Kidney (tissue), 14 donors: Measurements from ENCODE around the gene RGS14. TPM values are rescaled to one million over a fixed set of nuclear protein-coding genes. Genes with fewer than 3 reads are reported as not detected.

Source experiments
- DNase-seq, 5 donors: peaks; one replicate each; pipeline ENCODE4 v3.0.0-alpha.2; 2013 to 2020
- FAIRE-seq: peaks from 2 replicates; lab custom pipeline; 2012; peaks lifted over from hg19 to GRCh38; lab: Jason Lieb, UNC
- H3K27ac ChIP-seq, 2 donors: one replicate each; pipeline ENCODE4 v1.7.0; 2013; ENCODE audit warnings: low read depth in 2 of 2, low read length in 2 of 2, inconsistent platforms in 1 of 2
- H3K27me3 ChIP-seq: one replicate; pipeline ENCODE4 v1.7.1; 2013; ENCODE audit warnings: low read length, inconsistent platforms; ENCODE audit not compliant: control insufficient read depth, insufficient read depth
- H3K36me3 ChIP-seq, 3 donors: one replicate each; pipeline versions ENCODE4 v1.7.0 to v1.7.1; 2013; ENCODE audit warnings: low read length in 3 of 3, control low read depth in 1 of 3, inconsistent platforms in 1 of 3; ENCODE audit not compliant: insufficient read depth in 3 of 3, control insufficient read depth in 2 of 3
- H3K4me1 ChIP-seq, 3 donors: one replicate each; pipeline versions ENCODE4 v1.7.0 to v1.7.1; 2013; ENCODE audit warnings: low read length in 3 of 3, inconsistent platforms in 1 of 3, low read depth in 1 of 3; ENCODE audit not compliant: control insufficient read depth in 2 of 3, insufficient read depth in 2 of 3
- H3K4me3 ChIP-seq, 3 donors: one replicate each; pipeline versions ENCODE4 v1.7.0 to v1.8.1; 2013; ENCODE audit warnings: low read length in 3 of 3, control low read depth in 1 of 3, inconsistent platforms in 1 of 3
- H3K9ac ChIP-seq, 3 donors: one replicate each; pipeline versions ENCODE4 v1.7.0 to v1.7.1; 2013; ENCODE audit warnings: low read length in 3 of 3, control low read depth in 1 of 3, inconsistent platforms in 1 of 3
- H3K9me3 ChIP-seq, 3 donors: one replicate each; pipeline versions ENCODE4 v1.7.0 to v1.7.1; 2013; ENCODE audit warnings: low read length in 3 of 3, control low read depth in 1 of 3, inconsistent platforms in 1 of 3; ENCODE audit not compliant: control insufficient read depth in 2 of 3, insufficient read depth in 1 of 3
- CTCF ChIP-seq: IDR thresholded peaks from 3 replicates; pipeline ENCODE4 v1.5.1; 2012; ENCODE audit warnings: mild to moderate bottlenecking, moderate library complexity, borderline replicate concordance; ENCODE audit not compliant: insufficient read depth; ENCODE audit errors: extremely low read depth
- intact Hi-C: fragments of 100-400 bp; cut with DNase I; formaldehyde crosslinking; loops from one replicate; pipeline ENCODE4 v1.11.1; 2022
- polyA plus RNA-seq: library from polyadenylated mRNA; stranded (reverse); fragments of 350-450 nt; fragmentation: Illumina TruSeq; extraction: RNeasy Lipid Tissue Mini Kit (QIAGEN cat#74804); gene quantifications from one replicate; pipeline ENCODE4 v1.2.3, GENCODE V29; 2014; ENCODE audit warnings: low read depth, low replicate concordance; ENCODE audit not compliant: insufficient read depth
- total RNA-seq: library from RNA; stranded (reverse); fragmentation: NEBNext Ultra II Directional; extraction: Animal tissue kit (Norgen Biotek cat#: 25700); gene quantifications from one replicate; pipeline ENCODE4 v1.2.1, GENCODE V29; 2021
- donor health status: control.
- donor health status: control.
- donor health status: control.
- donor health status: control.
- donor health status: control.
- donor health status: DM: yes; HTN: yes; CAD: no.
- donor health status: Normal renal cell carcinoma (clear cell type).

RGS14 gene
- total and polyA plus RNA-seq, 2 donors from 2014 or later: 28.4 to 56.3 TPM

- Histone ChIP-seq H3K27me3 (no peaks in the 10 kb centered on the region), H3K4me1 (peaks cover 0 to 23% (median 17%) of the 10 kb centered on the region in 3 donors), H3K36me3 (no peaks in the 10 kb centered on the region), H3K27ac (peak overlapping the region in 1 of 2 donors; percentile 57), H3K4me3 (no peak overlapping the region), H3K9me3 (no peaks in the 10 kb centered on the region), H3K9ac (no peak overlapping the region)
- FAIRE-seq: no peak
- intact Hi-C loops: no loop called here
- TF ChIP-seq CTCF: no peak
- no peak for DNase-seq
Measured at GRCh38 chr5:177376107-177376506, 18.4 kb downstream of the RGS14 start.

GRCh38 chr5:177377851-177378776 is 20.4 kb downstream of the RGS14 start:
- DNase-seq (no peak), FAIRE-seq (no peak)
- Histone ChIP-seq H3K27ac (peak overlapping the region; percentile 62 to 89), H3K4me1 (peaks cover 0 to 16% (median 14%) of the 10 kb centered on the region in 3 donors), H3K4me3 (peak overlapping the region in 1 of 3 donors; percentile 43), H3K9me3 (no peaks in the 10 kb centered on the region), H3K9ac (peak overlapping the region in 1 of 3 donors; percentile 52), H3K27me3 (no peaks in the 10 kb centered on the region), H3K36me3 (no peaks in the 10 kb centered on the region)
- no peak for TF ChIP-seq CTCF
- intact Hi-C loops: no loop called here

- H3K4me1 ChIP-seq: peaks cover 0 to 16% (median 14%) of the 10 kb centered on the region in 3 donors
- no peaks in the 10 kb centered on the region for H3K9me3 ChIP-seq
- TF ChIP-seq CTCF: no peak
- H3K27ac ChIP-seq: peak overlapping the region; percentile 89 to 90
- peak overlapping the region in 1 of 3 donors; percentile 52 for H3K9ac ChIP-seq
- FAIRE-seq: no peak
- H3K36me3 ChIP-seq: no peaks in the 10 kb centered on the region
- no peak for DNase-seq
- no peaks in the 10 kb centered on the region for H3K27me3 ChIP-seq
- intact Hi-C loops: no loop called here
- H3K4me3 ChIP-seq: peak overlapping the region in 2 of 3 donors; percentile 39 to 56
Measured at GRCh38 chr5:177378884-177379883, 21.5 kb downstream of the RGS14 start.
